NCI-H2029 (cell line): Measurements from ENCODE around the gene JAKMIP1.
A peak's percentile ranks its signal among the peaks of the same experiment; 100 is the strongest.

Source experiments
- DNase-seq: peaks from one replicate; lab custom pipeline; 2025; lab: John Stamatoyannopoulos, UW

Gene JAKMIP1

DNA sequence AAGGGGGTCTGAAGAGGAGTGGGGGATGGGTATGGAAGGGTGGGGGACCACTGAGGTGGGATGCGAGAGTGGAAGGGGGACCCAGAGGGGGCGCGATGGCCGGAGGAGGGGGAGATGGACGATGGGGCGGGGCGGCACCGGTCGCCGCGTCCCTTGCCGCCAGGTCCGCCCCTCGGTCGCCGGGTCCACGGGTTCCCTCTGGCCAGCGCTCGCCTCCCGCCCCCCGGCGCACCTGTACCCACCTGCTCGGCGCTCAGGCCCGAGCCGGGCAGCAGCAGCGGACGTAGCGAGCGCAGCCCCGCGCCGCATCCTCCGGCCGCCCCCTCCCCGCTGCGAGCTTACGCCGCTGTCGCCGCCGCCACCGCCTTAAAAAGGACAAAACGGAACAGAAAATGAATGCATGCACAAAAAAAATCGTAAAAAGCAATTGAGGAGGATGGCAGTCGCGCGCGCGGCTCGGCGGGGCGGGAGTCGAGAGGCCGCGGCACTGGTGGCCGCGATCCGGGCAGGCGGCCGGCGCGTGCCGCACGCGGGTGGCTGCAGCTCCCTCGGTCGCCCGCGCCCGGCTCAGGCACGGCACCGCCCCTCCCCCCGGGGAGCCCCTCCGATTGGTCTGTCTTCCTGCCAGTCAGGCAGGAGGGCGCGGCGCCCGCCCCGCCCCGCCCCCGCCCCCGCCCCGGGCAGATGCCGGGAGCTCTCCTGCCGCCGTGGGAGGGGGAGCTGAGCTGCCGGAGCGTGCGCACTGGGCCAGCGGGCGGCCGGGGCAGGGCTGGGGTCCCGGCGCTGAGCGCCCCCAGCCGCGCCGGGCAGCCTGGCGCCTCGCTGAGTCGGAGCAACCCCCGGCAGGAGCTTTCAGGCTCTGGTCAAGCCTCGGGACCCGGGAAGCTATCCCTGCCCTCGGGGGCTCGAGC lies at the start of gene JAKMIP1:
Gene JAKMIP1 (minus strand): TSS at position 539 of the 911 bp plus-strand sequence. CDS start 87,699 bp downstream, outside the sequence.
- DNase-seq: peak; percentile 60

DNA sequence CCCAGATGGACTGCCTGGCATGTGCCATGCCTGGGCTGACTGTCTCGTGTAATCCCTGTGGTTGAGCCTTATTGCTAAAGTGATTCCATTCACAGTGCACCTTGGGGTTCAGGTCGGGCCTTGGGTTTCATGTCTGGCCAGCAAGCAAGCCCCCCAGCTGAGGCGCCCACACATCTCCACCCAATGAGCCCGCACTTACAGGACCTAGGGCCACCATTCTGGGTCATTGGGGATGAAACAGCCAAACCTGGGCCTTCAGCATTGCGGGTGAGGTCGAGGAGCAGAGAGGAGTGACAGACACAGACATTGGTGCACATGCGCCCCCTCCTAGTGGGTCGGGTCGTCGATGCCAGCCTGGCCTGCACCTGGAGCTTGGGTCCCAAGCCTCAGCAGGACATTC lies 48.0 kb upstream of the JAKMIP1 start:
- no peak for DNase-seq

DNA sequence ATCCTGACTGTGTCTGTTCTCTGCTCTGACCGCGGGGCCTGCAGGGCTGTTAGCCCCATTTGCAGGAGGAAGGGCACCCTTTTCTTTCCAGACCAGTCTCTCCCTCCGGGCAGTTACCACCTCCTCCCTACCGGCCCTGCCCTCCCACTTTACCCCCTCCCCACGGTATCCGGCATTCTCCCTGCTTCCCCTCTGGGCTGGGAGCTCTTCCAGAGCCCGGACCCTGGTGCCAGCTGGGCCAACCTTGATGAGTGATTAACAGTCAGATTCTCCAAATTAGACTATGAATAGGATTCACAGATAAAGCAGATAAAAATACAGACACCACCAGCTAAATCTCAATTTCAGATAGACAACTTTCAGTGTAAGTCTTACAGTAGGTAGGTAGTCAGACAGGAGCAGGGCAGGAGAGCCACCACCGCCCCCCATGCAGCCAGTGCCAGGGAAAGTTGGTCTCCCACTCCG lies 45.9 kb upstream of the JAKMIP1 start:
- no peak for DNase-seq

DNA sequence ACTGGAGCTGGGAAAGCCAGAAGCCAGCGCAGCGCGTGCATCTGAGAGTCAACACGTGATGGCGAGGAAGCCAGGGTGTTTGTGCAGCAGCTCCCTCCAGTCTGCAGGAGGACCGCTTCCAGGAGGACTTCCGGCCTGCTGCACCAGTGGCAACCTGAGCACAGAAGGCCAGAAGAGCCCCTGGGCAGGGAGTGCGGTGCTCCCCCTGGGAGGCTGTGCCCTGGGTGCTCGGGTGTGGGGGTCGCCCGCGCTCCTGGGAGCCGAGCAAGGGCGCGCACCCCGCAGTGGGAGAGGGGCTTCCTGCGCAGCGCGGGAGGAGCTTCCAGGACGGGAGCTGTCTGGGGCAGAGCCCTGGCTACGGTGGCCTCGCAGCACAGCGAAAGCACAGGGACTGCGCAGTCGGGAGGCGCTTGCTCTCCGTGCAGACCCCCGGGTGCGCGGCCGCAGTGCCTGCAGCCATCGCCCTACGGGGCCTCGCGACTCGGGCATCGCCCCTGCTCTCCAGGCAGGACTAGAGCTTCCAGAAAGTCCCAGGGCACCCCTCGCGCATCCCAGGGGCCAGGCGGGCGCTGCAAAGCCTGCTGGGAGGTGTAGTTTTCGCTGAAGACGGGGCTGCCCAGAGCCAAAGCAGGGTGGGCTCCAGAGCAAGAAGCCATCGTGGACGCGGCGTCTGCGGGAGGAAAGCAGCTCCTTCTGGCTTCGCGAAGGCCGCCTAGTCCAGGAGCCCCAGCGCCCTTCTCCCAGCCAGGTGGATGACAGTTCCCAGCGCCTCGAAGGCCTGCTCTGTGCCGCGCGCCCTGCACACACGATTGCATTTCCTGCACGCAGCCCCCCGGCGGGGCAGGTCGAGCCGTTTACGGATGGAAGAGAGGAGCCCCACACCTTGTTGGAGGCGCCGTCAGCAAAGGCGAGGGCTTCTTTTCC lies 45.2 kb upstream of the JAKMIP1 start:
- no peak for DNase-seq

DNA sequence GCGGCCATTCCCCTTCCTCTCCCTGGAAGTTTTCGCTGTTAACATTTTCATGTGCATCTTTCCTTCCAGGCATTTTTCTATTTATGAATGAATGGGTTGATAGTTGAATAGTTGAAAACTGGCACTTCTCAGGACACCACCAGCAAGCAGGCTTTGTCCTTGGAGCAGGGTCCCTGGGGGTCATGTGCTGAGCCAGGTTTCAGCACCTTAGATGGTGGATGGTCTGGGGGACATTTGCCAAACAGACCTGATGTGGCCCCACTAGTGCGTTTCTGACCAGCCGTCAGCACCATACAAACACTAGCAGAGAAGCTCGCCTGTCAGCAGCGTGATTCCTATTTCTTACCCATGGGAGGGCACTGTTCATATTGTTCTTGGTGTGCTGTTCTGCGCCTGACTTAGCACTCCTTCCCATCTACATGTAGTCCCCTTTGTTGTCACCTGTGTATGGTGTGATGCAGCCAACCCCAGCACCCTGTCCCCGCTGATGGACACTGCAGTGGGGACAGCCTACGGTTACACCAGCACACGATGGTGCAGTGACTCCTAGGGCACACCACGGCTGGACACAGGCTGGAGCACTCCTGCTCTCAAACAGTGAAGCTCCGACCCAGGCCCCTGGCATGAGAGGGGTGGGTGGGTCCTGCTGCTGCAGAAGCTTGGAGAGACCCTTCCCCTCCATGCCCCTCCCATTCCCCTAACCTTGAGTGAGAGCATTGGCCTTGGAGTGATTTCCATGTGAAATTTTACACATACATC lies 42.1 kb upstream of the JAKMIP1 start:
- DNase-seq: no peak

DNA sequence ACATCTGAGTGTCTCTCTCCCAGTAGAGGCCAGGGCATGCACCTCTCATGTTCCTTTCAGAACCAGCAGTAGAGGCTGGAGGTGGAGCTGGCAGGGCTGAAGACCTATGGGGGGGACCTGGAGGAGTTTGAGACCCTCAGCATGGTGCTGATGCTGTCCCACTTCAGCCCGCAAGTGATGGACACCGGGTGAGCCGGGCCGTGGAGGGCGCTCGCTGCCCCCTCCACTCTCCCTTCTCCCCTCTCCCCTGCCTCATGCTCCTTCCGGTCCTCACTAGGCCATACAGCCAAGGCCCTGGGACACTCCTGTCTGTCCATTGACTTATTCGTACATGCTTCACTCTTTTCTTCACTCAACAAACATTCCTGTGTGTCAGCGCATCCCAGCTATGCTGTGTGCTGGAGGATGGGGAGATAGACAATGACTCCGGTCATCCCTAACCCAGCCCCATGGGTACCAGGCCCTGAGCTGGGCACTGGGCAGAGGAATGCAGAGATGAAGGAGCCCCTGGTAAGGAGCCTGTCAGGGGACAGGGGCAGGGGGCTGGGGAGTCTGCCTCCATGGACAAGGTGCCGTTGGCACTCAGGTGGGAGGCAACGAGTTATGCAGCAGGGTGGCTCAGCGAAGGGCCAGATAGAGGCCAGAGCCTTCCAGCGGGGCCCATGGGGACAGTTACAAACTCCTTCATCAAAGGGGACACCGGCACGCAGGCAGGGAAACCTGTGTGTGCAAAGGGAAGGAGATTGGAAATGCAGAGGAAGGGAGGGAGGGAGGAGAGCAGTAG lies 40.9 kb upstream of the JAKMIP1 start:
- no peak for DNase-seq

DNA sequence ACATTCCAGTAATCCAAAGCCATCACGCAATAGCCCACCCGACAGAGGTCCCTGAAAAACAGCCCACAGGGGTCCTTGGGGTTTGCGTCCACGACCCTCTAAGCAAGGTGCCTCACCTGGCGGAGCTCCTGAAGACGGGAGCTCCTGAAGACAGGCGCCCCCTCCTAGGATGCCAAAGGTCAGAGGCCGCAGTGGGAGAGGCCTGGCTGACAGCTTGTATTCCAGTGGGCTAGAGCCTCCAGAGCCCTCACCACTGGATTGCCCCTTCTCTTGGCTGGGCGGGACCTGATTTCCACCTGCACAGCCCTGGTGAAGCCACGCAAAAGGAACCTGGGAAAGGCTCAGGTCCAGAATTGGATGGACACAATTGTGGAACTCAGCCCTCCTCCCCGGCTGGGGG lies 39.6 kb upstream of the JAKMIP1 start:
- no peak for DNase-seq

DNA sequence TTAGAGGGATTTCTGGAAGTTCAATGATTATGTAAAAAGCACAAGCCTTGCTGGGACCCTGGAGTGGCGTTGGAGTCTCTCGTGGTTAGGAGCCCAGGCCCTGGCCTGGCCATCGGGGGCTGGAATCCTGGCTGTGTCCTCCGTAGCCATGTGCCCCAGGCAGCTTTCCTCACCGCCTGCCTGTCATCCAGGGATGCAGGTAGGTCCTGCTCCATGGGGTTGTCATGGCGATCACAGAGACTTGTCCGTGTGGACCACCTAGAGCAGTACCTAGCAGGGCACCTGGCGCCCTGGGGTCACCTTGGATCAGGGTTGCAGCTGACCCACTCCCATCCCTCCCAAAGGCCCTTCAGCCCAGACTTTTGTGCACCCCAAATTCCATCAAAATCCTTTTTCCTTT lies 39.1 kb upstream of the JAKMIP1 start:
- no peak for DNase-seq

DNA sequence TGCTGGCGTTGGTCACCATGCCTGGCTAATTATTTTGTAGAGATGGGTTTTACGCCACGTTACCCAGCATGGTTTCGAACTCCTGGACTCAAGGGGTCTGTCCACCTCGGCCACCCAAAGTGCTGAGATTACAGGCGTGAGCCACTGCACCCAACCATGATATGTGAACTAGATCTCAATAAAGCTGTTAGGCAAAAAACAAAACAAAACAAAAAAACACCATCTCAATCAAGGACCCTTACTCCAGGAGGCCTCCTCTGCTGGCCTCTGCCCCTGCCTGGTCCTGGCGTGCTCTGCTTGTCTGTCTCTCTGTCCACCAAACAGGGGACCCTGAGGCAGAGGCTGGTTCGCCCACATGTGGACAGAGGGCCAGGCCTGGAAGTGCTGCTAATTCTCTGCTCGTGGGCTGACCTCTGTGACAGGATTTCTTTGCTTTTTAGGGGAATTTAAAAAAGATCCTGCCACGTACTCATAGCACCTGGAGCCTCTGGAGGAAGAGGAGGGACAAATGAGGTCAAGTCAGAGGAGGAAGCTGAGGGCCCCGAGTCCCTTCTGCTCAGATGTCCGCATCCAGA lies 36.6 kb upstream of the JAKMIP1 start:
- no peak for DNase-seq

DNA sequence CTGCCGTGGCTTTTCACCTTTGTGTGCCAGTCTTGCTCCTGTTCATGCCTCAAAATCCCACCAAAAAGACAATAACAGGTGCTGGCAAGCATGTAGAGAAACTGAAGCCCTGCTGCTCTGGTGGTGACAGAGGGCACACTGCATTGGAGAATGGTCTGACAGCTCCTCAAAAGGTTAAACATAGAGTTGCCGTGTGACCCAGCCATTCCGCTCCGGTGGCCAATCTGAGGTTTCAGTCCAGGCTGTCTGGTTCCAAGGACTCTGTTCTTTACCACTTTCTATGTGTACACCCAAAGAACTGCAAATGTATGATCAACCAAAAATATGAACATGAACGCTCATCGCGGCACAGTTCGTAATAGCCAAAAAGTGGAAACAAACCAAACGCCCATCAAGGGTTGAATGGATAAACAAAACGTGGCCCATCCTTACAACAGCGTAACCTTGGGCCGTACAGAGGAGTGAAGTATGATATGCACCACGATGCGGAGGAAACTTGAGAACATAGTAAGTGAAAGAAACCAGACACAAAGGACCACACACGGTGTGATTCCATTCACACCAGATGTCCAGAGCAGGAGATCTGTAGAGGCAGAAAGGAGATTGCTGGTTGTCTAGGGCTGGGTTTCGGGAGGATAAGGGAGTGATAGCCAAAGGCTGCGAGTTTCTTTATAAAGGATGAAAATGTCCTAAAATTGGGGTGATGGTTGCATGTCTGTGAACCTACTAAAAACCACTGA lies 35.7 kb upstream of the JAKMIP1 start:
- no peak for DNase-seq

DNA sequence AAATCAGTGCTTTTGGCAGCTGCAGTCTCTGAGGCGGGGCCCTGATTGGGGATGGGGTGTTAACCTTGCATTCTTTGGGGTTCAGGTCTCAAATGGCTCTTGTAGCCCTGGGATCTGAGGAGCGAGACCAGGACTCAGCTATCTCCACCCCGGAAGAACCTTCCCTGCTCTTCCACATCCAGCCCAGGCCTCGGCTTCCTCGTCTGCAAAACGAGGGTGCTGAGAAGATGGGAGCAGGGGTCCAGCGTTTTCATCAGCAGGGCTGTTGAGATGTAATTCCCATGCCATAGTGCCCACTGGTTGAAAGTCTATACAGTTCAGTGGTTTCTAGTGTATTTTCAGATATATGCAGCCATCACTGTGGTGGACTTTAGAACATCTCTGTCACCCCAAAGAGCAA lies 34.7 kb upstream of the JAKMIP1 start:
- no peak for DNase-seq

DNA sequence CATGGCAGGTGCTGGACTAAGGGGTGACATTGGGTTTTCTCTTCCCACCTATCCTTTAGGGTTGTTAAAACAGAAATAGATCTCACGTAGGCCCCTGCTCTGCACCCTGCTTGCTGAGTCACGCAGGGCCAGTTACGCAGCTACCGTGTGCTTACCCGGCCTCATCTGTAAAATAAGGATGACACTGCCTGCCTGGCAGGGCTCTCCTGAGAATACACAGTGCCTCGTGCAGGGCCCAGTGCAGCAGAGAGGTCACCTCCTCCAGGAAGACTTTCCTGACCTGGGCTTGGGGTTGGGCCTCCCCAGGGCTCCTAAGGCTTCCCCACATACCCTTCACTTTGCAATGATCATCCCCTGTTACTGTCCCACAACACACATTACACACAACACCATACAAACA lies 33.6 kb upstream of the JAKMIP1 start:
- DNase-seq: no peak

DNA sequence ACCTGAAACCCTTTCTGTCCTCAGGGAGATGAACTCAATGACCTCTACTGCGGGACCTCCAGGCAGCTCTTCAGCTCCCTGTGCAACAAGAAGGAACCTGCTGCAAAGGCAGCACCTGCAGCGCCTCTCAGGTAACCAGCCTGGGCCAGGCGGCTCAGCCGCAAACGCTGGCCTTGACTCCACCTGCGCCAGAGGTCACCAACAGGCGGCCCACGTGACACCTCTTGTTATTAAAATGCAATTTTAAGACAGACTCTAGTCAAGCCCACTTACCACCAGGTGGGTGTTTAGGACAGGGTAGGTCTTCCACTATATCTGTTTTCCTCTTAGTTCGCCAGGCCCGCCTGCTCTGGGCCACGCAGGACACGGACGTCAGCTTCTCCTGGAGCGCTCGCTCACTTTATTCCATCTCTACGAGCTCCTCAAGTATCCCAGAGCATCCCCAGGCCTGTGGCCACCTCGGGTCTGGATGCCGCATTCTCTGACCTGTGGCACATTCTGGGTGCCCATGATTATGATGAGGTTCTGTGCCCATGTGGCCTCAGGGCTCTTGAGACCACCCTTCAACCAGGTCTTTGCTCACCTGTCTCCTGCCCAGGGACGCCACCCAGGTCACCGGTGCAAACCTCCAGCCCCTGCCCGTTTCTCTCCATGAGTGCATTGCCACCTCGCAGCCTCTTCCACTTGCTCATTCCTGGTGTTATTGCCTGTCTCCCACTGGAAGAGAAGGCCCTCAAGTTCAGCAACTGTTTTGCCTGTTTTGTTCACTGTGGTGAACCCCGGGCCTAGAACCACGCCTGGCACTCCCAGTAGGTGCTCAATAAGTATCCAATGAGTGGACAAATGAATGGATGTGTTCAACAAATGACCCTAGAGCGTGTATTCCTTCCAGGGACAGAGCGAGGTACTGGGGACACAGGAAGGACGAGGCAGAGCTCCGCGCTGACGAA lies 32.8 kb upstream of the JAKMIP1 start:
- no peak for DNase-seq

DNA sequence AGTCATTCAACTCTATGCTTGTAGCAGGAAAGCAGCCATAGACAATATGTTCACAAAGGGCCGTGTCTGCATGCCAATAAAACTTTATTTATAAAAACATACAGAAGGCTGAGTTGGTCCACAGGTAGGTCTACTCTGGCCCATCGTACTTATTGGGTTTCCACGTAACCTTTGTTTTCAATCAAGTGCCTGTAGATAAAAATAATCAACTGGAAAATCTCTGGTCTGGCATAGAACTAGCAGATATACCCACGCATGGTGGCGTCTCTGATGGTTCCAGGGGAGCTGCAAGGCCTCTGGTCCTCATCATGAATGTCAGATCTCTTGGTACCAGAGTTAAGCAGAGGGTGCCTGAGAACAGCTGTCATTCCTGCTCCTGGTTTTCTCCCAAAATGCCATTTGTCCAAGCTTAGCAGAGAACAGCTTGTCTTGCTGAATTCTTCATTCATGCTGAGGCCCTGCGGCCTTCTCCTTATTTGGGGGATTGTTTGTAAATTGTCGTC lies 31.4 kb upstream of the JAKMIP1 start:
- DNase-seq: no peak

DNA sequence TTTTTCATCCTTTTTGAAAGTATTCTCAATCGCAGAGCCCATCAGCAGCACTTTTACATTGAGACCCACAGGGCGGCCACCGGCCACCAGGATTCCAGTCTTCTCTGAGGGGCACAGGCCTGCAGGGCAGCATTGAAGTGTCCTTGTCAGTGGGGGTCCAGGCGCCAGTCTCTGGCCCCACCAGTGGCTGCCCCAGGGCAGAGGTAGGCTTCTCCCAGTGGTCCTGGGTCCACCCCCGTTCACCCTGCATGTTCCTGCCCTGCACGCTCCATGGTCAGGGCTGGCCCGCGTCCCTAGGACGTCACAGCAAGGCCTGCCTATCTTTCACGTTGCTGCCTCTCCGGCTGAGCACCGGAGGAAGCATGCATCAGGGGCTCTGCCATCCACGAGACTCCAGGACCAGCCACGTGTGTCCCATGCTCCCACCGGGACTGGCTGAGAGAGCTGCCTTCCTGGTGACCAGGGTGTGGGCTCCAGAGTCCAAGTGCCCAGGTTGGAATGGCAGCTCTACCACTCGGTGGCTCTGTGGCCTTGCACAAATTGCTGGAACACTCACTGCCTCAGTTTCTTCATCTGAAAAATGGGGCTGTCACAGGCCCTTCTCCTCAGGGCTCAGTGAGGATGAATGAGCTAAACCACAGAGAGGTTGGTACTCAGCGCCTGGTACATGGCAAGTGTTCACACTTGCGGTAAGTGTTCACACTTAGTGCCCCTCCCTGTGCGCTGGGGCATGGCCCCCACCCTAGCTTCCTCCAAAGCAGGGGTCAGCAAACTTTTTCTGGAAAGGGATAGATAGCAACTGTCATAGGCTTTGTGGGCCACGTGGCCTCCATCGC lies 30.7 kb upstream of the JAKMIP1 start:
- DNase-seq: no peak

DNA sequence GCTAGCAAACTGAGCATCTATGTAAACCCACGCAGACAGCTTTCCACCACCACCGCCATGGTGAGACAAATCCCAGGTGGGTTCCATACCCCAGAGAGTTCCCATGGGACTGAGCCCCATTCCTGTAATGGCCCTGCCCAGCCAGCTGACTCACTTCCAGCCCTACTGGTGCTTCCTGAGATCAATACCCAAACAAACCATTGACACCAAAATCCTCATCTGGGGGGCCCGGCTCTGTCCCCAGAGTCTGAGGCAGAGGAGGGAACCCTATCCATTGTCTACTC lies 30.1 kb upstream of the JAKMIP1 start:
- no peak for DNase-seq

DNA sequence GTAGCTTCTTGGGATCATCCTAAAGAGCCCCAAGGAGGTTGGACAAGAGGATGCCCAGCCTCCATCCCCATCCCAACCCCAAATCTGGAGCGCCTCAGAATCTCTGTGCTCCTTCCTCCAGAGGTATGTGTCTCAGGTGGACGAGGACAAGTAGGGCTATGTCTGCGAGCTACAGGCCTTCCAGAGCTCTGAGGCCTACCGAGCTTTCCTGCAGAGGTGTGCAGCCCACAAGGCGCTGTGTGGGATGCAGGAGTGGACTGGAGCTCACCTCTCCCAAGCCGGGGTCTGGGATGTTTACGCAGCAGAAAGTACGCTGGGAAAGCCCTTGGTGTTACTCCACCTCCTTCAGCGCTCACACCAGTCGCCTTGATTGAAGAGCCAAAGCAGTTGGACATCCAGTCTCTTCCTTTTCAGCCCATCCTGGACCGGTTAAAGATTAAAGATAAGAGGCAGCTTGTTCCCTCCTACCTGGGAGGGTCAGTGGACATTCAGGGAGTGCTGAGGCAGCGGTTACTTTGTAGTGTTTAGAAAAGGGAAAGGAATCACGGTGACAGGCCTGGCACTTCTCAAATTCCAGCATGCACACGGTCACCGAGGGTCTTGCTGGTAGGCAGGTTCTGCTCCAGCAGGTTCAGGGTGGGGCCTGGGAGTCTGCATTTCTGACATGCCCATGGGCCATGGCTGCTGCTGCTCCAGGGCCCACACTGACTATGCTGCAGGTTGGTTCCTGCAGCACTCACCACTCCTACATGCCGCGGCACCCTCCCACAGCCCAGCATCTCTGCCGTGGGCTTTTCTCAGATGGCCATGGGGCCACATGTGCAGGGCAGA lies 29.5 kb upstream of the JAKMIP1 start:
- no peak for DNase-seq
